ENCODE results near the gene VTI1A. TPM values are rescaled to one million over a fixed set of nuclear protein-coding genes. Genes with fewer than 3 reads are reported as not detected.

VTI1A gene
- total and polyA plus RNA-seq, 2 of the 13 experiments (the other 11 are each of a cell fraction or from before 2014, with no cell fraction given): 11.7 to 32.7 TPM

GRCh38 chr10:112562809-112563663 lies 116.0 kb downstream of the VTI1A start (continued):
- TF ChIP-seq ZNF607 (CRISPR knock-in tag; IDR thresholded peaks at IDR 0.05; ENCODE audit: borderline replicate concordance) (no peak), SIX4 (CRISPR knock-in tag; IDR thresholded peaks at IDR 0.05) (peak; percentile 90), ZNF205 (CRISPR knock-in tag; IDR thresholded peaks at IDR 0.05) (no peak), IRF2 (CRISPR knock-in tag; IDR thresholded peaks at IDR 0.05) (peak; percentile 90; the same call in 1 of the 2 replicates), SALL1 (CRISPR knock-in tag; IDR thresholded peaks at IDR 0.05) (peak; percentile 61; the same call in 1 of the 2 replicates), ZBTB26 (CRISPR knock-in tag; IDR thresholded peaks at IDR 0.05; ENCODE audit: borderline replicate concordance) (no peak), POGZ (CRISPR knock-in tag; IDR thresholded peaks at IDR 0.05) (peak; percentile 70), ZMYM2 (CRISPR knock-in tag; IDR thresholded peaks at IDR 0.05) (no peak), ZNF615 (CRISPR knock-in tag; IDR thresholded peaks at IDR 0.05; ENCODE audit: borderline replicate concordance) (no peak), ZGPAT (CRISPR knock-in tag; IDR thresholded peaks at IDR 0.05) (peak; percentile 83; the same call in 1 of the 2 replicates), ATF7-NPFF (CRISPR knock-in tag; IDR thresholded peaks at IDR 0.05; ENCODE audit: low read depth) (no peak), ZNF790 (CRISPR knock-in tag; IDR thresholded peaks at IDR 0.05; ENCODE audit: borderline replicate concordance) (no peak), TGIF2 (CRISPR knock-in tag; IDR thresholded peaks at IDR 0.05) (peak; percentile 38; the same call in 1 of the 2 replicates), PHF21A (CRISPR knock-in tag; IDR thresholded peaks at IDR 0.05) (peak; percentile 37; the same call in 1 of the 2 replicates), ZNF776 (CRISPR knock-in tag; IDR thresholded peaks at IDR 0.05) (no peak), FOXK1 (CRISPR knock-in tag; IDR thresholded peaks at IDR 0.05; ENCODE audit: borderline replicate concordance, low read depth) (peak; percentile 97; the same call in 1 of the 2 replicates), SP140L (CRISPR knock-in tag; IDR thresholded peaks at IDR 0.05; ENCODE audit: borderline replicate concordance) (peak; percentile 84; the same call in 1 of the 2 replicates), SRSF1 (optimal IDR thresholded peaks at IDR 0.05; ENCODE audit: low read depth, low read length) (no peak), THAP11 (CRISPR knock-in tag; IDR thresholded peaks at IDR 0.05) (peak; percentile 53; the same call in 1 of the 2 replicates), ZSCAN5A (CRISPR knock-in tag; IDR thresholded peaks at IDR 0.05; ENCODE audit: borderline replicate concordance) (peak; percentile 38; the same call in 1 of the 2 replicates), TCF12 (IDR thresholded peaks at IDR 0.05) (no peak), TCF12 (CRISPR knock-in tag; IDR thresholded peaks at IDR 0.05) (no peak), ZNF552 (CRISPR knock-in tag; IDR thresholded peaks at IDR 0.05; ENCODE audit: borderline replicate concordance) (no peak), ZBTB20 (CRISPR knock-in tag; IDR thresholded peaks at IDR 0.05; ENCODE audit: borderline replicate concordance, low read depth) (peak; percentile 97; the same call in 1 of the 2 replicates), SOX13 (IDR thresholded peaks at IDR 0.05) (peak; percentile 95), SOX13 (CRISPR knock-in tag; conservative IDR thresholded peaks at IDR 0.05 in 1 of 2, IDR thresholded peaks at IDR 0.05 in 1 of 2) (peak in 1 of 2 experiments; percentile 100; a peak in 2 of 4 replicates), ZNF317 (CRISPR knock-in tag; IDR thresholded peaks at IDR 0.05) (peak; percentile 27; the same call in 1 of the 2 replicates)

All from HepG2 (cell line).